Right lung (tissue), 10 donors: ENCODE measurements around the gene WDR38. TPM values are rescaled to one million over a fixed set of nuclear protein-coding genes. Genes with fewer than 3 reads are reported as not detected.

Experiments
- DNase-seq, 2 donors: peaks; one replicate each; pipeline ENCODE4 v3.0.0-alpha.2; 2013
- long read RNA-seq, 8 donors: transcript quantifications; one replicate each; lab custom pipeline, GENCODE V29; 2026
- polyA plus RNA-seq, 5 donors: library from polyadenylated mRNA; unstranded; fragments of 120-200 nt; gene quantifications; one replicate each; pipeline versions ENCODE4 v1.2.1 to v1.2.3, GENCODE V29; 2013; ENCODE audit warnings: inconsistent platforms in 1 of 5, low replicate concordance in 1 of 5; ENCODE audit not compliant: insufficient read length in 5 of 5, insufficient read depth in 1 of 5

The WDR38 gene, protein sequence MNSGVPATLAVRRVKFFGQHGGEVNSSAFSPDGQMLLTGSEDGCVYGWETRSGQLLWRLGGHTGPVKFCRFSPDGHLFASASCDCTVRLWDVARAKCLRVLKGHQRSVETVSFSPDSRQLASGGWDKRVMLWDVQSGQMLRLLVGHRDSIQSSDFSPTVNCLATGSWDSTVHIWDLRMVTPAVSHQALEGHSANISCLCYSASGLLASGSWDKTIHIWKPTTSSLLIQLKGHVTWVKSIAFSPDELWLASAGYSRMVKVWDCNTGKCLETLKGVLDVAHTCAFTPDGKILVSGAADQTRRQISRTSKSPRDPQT
- 1 to 10 TPM in 4 of 5 donors, under 1 TPM in 1; 0.85 to 9.1 (median 4.5) TPM for polyA plus RNA-seq
- long read RNA-seq, donor 1, partial matches to known transcripts = 6,488 of 6,581 reads
- long read RNA-seq, donor 1, other reads (novel, unspliced or antisense) = 89 of 6,581 reads
- long read RNA-seq, donor 2, partial matches to known transcripts = 0 of 1 reads
- long read RNA-seq, donor 2, other reads (novel, unspliced or antisense) = 0 of 1 reads
- long read RNA-seq, donor 3, partial matches to known transcripts = 4,134 of 4,171 reads
- long read RNA-seq, donor 3, other reads (novel, unspliced or antisense) = 37 of 4,171 reads
- long read RNA-seq, donor 4, partial matches to known transcripts = 3,681 of 3,712 reads
- long read RNA-seq, donor 4, other reads (novel, unspliced or antisense) = 31 of 3,712 reads
- long read RNA-seq, donor 5, partial matches to known transcripts = 6,590 of 6,667 reads
- long read RNA-seq, donor 5, other reads (novel, unspliced or antisense) = 77 of 6,667 reads
- long read RNA-seq, donor 6, partial matches to known transcripts = 1,713 of 4,601 reads
- long read RNA-seq, donor 6, other reads (novel, unspliced or antisense) = 2,886 of 4,601 reads
- long read RNA-seq, donor 7, partial matches to known transcripts = 4,402 of 4,436 reads
- long read RNA-seq, donor 7, other reads (novel, unspliced or antisense) = 33 of 4,436 reads
- long read RNA-seq, donor 8, partial matches to known transcripts = 2,529 of 2,557 reads
- long read RNA-seq, donor 8, other reads (novel, unspliced or antisense) = 28 of 2,557 reads

GRCh38 chr9:124852829-124853531, at the start of gene WDR38:
Gene WDR38, plus strand, starts transcription at chr9:124853460. Its CDS starts 72 bp downstream, at chr9:124853532.
- DNase-seq = peak; percentile 72 to 75

- DNase-seq = no peak
Observed at GRCh38 chr9:124803911-124804310, 49.3 kb upstream of the WDR38 start.

GRCh38 chr9:124805186-124805585, 48.1 kb upstream of the WDR38 start:
- peak; percentile 86 to 89 for DNase-seq

DNA sequence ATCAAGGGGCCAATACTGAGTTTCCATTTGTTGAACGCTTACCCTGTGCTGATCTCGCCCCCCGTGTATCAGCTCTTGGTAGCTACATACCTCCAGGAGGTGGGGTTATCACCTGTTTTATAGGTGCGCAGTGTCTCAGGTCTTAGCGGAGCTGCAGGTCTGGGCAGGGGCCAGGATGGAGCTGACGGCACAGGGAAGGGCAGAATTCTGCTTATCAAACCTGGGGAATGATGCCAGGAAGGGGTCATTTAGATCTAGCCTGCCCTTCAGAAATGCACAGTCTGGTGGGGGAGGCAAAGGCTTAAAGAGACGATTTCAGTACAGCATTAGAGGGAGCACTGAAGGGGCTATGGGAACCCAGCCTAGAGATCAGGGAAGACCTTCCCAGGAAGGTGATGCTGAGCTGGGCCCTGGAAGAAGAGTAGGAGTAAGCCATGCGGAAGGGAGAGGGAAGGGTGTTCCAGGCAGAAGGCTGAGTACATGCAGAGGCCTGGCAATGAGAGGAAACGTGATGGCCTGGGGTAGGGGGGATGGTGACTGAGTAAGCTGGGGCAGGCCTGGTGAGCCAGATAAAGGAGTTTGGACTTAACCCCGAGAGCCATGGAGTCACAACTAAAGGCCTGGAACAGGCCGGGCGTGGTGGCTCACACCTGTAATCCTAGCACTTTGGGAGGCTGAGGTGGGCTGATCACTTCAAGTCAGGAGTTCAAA, 44.9 kb upstream of the WDR38 start:
- no peak for DNase-seq

GRCh38 chr9:124809211-124809610, 44.0 kb upstream of the WDR38 start:
- no peak for DNase-seq

- DNase-seq = no peak
Observed at GRCh38 chr9:124809741-124810500, 43.3 kb upstream of the WDR38 start.

- DNase-seq = no peak
Observed at GRCh38 chr9:124810663-124811355, 42.5 kb upstream of the WDR38 start.

GRCh38 chr9:124812441-124812876, 40.8 kb upstream of the WDR38 start:
- peak in 1 of 2 donors; percentile 65 for DNase-seq

DNA sequence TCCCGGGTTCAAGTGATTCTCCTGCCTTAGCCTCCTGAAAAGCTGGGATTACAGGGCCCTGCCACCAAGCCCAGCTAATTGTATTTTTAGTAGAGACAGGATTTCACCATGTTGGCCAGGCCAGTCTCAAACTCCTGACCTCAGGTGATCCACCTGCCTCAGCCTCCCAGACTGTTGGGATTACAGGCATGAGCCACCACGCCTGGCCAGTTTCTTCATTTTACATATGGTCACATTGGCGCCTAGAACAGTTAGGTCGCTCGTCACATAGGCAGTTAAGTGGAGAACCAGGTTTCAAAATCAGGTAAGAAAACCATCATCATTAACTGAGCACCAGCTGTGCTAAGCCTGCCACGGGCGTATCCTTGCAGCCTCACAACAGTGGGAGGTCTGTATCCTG, 40.2 kb upstream of the WDR38 start:
- DNase-seq = no peak

GRCh38 chr9:124813501-124814163, 39.6 kb upstream of the WDR38 start:
- no peak for DNase-seq

GRCh38 chr9:124814164-124814535, 39.1 kb upstream of the WDR38 start:
- DNase-seq = no peak

DNA sequence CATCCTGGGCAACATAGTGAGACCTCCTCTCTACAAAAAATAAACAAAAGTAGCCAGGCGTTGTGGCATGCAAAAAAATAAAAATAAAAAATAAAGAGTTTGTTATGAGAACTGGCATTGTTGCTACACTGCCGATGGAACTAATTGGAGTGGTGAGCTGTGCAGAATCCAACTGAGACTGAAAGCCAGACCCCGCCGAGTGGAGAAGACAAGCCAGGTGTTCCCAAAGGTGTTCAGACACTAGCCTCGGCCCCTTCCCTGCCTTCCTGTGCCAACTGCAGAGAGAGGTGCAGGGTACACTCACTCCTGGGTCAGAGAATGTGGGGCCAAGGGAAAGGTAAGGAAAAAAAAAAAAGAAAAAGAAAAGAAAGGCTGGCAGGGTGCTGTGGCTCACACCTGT, 37.7 kb upstream of the WDR38 start:
- no peak for DNase-seq

DNA sequence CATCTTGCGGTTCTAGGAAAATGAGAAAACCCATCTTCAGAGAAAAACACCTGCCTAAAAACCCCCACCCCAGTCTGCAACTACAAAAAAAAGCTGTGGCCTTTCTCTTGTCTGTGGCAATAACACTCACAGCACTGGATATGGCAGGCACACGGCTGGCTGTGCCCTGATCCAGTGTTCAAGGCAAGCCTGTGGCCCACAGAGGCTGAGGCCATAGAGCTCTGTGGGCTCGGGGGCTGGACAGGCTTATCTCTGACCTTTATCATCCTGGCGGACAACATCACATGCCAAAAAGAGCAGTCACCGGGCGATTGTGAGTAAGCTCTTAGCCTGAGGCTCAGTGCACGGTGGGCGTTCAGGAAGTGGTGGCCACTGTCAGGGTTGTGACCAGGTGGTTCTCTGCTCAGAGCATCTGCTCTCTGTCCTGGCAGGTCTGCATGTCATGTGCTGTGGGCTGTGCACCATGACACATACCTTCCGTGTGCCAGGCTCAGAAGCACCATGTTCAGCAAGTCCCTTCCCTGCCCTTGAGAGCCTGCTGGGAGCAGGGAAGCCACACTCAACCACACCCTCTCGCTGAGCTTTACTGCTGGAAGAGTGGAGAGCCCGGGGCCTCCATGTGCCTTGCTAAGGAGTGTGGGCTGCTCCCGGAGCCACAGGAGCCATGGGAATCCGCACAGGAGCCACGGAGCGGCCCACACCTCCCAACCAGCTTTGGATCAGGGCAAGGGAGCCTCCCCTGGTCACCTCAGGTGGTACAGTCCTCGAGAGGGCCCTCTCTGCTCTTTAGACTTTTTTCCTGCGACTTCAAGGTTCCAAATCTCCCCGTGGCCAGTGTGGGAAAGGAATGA, 34.6 kb upstream of the WDR38 start:
- DNase-seq = no peak

DNA sequence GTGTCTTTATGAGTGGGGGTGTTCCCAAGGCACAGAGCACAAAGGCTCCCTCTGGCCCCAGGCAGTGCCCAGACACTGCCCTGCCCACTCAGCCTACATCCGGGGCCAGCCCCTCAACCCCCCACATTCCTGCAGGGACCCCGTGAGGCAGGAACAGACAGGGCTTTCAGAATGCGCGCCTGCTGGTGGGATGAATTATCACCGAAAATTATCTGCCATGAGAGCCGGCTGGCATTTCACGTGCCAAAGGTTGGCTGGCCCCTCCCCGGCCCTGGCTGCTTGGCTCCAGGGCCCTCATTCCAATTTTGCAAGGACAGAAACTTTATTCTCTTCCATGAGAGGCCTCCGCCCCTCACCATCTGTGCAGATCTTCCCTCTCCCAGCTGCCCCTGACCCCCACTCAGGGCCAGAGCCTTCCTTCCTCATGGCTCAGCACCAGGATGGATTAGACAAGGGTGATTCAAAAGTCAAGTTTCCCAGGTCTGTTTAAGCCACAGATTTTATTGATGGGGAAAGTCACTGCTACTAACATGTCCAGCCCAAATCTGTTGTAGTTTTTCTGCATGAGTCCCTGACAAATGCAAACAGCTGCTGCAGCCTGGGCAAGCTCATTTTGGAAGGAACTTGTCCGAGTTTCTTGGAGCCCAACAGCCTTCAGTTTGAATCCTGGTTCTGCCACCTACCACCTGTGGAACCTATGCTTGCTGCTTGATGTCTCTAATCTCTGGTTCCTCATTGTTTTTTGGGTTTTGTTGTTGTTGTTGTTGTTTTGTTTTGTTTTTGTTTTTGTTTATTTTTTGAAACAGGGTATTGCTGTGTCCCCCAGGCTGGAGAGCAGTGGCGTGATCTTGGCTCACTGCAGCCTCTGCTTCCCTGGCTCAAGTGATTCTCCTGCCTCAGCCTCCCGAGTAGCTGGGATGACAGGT, 32.3 kb upstream of the WDR38 start:
- DNase-seq = no peak

- DNase-seq = no peak
Observed at GRCh38 chr9:124828489-124829333, 24.5 kb upstream of the WDR38 start.

GRCh38 chr9:124829334-124829669, 24.0 kb upstream of the WDR38 start:
- DNase-seq = no peak
